GM18951 (cell line): ENCODE results near the gene COMMD1.
"Not testable (repeated sequence)": the region's sequence is repeated elsewhere in the genome, so short reads cannot be mapped to it uniquely, and the experiment has no call there.

Source experiments
- POLR2A ChIP-seq: IDR thresholded peaks from 4 replicates; pipeline ENCODE4 v1.6.1; 2011; ENCODE audit warnings: mild to moderate bottlenecking; ENCODE audit not compliant: insufficient read length, insufficient read depth; ENCODE audit errors: extremely low read depth
- in situ Hi-C: fragments of 300-500 bp; cut with MboI; formaldehyde crosslinking; loops from one replicate; pipeline ENCODE4 v1.12.0; 2022; ENCODE audit warnings: low sequenced_read_pairs, mixed read lengths, inconsistent platforms; ENCODE audit not compliant: unreplicated experiment

The COMMD1 gene

DNA sequence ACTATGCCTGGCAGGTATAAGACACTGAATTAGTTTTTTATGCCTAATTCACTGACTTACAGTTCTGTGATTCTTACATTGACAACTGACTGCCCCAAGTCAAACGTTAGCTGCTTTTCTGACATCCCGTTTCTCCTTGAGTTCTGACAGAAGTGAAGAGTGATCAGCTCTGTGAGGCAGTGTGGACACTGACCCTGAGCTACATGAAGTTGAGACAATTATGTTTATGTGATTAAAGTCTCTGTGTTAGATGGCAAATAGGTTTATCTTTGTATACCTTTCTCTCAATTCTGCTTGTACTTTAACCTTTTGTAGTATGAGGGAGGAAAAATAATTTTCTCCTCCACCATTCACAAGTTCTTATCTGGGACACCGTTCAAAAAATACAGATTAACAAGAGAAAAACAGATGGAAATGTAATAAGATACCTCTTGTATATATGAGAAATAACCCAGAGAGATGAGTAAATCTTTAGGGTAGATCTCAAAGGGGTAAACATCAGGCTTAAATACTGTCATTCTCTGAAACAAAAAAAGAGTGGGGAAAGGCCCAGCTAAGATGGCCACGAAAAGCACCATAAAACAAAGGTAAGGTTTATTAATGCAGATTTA lies 205.0 kb downstream of the COMMD1 start:
- in situ Hi-C loops: no loop called here
- no peak for TF ChIP-seq POLR2A

DNA sequence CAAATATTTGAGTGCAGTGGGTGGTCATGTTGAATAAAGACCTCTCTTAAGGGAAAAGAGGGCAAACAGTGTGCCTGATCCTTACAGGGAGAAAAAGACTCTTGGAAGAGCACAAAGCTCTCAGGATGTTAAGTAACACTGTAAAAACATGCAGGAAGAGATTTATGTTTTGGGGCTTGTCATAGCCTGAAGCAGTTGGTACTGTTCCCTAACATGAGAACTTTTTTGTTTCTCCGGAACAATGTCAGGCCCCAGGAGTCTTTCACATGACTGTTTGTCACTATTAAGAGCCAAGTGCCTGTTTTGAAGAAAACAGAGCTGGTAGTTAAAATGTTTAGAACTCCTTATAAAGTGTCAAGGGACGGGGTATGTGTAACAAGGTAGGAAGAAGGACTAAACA lies 206.7 kb downstream of the COMMD1 start:
- no peak for TF ChIP-seq POLR2A
- in situ Hi-C loops: no loop called here

DNA sequence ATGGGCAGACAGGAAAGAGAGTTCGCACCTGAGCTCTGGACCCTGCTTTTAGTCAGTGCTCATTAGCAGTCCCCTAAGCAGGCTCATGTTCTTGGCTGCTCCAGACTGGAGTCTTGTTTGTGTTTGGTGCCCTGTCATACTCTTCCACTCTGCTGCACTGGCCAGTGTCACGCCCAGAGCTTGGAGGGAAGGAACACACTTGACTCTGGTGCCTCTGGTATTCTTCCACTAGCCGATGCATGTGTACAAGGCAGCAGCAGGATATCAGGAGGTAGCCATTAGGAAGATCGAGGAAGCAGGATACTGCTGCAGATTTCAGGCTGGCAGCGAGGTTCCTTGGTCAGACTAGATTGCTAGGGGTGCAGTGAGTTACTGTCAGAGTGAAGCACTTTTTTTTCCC lies 209.1 kb downstream of the COMMD1 start:
- in situ Hi-C loops: no loop called here
- no peak for TF ChIP-seq POLR2A

DNA sequence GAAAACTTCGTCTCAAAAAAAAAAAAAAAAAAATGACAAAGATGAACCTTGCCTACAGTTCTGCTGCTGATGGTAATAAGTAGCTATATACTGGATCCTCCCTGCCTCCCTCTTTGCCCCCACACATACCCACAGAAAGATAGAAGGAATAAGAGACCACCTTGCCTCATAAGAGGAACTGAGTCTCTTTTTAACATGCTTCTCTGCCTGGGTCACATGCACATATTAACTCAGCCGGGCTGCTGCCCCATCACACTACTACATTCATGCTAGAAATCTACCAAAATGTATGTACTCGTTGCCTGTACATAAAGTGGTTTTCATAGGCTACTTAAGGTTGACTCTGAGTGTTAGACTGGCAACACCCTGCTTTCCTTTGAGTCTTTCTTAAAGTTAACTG lies 211.5 kb downstream of the COMMD1 start:
- TF ChIP-seq POLR2A: no peak
- in situ Hi-C loops: no loop called here

DNA sequence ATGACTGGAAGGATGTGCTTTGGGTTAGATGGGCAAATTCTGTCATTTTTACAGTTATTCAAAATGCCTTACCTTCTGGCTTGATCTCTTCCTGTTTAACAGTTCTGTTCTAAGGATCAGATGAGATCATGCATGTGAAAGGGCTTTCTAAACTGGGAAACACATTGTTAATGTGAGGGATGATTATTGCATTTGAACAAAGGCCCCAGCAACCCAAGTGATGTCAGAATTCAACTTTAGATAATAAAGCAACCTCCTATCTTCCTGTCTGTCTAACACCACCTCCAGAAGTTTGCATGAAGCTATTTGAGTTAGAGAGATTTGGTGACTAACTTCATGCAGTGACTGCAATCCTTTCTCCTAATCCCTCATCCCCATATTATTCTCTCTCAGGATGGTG lies 212.7 kb downstream of the COMMD1 start:
- in situ Hi-C loops: no loop called here
- TF ChIP-seq POLR2A: no peak

DNA sequence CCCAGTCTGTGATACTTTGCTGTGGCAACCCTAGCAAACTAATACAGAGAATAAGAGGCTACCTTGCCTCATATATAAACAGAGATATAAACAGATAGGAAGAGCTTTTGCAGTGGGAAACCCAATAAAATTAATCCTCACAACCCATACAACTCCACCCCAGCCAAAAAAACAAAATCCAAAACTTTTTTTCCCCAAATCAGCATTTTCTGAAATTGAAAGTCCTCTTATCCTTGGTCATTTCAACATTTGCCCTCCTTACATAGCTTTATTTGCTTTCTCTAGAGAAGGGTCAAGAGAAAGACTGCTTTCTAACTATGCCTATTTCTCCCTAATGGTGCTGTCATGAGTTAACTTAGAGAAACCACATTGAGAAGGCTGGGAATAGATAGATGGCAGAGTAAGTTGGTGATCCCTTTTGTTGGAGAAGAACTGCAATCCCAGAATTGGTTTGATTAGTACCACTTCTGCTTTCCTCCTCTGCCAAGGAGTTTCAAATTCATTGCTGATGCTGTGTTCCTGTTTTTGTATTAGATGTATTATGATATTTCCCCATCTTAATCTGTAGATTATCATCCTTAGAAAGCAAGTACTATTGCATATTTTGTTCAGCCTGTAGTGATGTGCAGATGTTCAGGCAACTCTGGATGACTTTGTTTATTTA lies 214.0 kb downstream of the COMMD1 start:
- no peak for TF ChIP-seq POLR2A
- in situ Hi-C loops: no loop called here

DNA sequence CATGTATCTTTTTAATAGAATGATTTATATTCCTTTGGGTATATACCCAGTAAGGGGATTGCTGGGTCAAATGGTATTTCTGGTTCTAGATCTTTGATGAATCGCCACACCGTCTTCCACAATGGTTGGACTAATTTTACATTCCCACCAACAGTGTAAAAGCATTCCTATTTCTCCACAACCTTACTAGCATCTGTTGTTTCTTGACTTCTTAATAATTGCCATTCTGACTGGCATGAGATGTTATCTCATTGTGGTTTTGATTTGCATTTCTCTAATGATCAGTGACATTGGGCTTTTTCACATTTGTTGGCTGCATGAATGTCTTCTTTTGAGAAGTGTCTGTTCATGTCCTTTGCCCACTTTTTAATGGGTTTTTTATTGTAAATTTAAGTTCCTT lies 220.8 kb downstream of the COMMD1 start:
- in situ Hi-C loops: not testable (repeated sequence)

DNA sequence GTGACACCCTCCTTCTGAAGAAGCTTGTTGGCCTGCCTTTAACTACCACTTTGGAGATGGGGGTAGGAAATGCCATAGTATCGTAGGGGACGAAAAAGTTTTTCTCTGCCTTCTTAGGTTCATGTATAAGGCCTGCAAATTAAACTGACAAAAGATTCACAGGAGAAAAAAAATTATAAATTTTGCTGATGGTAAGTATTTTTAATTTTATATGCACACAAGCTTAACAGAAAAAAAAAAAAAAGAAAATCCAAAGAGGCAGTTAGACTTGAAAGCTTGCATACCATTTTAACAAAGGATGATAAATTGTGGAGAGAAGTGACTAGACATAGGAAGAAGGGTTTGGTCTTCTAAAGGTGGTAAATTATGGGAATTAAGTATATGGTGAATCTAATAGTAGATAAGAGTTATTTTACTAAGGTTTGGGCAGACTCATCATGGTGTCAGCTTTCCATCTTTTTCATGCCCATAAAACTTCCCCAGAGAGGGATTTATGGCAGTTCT lies 227.9 kb downstream of the COMMD1 start:
- TF ChIP-seq POLR2A: no peak
- in situ Hi-C loops: no loop called here

DNA sequence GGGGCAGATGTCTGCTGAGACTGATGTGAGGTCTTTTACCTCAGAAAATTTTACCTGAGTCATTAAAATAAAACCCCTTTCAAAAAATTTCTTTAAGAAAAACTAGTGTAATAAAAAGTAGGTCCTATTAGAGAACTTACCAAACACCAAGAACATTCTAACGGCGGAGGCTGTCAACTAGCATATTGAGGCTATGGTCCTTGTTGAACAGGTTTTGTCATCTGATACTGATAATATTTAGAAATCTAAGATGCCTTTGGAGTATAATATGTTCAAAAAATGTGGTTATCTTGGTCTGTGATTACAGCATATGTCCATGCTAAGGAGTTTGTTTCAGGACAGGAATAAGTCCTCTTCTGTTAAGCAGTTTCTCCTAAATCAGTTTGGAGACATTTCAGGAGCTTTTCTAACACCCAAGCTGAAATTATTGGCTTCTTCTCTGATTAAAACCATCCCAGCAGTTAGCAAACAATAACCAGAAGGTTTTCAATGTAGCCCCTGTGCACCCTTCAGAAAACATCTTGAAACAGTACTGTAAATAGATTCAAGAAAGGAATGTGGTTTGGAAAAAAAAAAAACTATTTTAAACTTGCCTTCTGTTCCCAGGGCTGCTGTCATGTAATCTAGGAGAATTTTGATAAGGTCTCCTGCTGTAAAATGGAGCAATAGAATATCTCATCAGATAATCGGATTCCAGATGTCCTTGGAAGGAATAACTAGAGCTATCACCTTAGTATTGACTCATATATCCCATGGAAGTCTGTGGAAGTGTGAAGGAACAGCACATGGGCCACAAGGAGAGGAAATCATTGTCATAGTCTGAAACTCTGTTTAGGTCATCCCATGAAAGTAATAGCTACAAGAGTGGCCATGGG lies 231.7 kb downstream of the COMMD1 start:
- in situ Hi-C loops: no loop called here
- no peak for TF ChIP-seq POLR2A

DNA sequence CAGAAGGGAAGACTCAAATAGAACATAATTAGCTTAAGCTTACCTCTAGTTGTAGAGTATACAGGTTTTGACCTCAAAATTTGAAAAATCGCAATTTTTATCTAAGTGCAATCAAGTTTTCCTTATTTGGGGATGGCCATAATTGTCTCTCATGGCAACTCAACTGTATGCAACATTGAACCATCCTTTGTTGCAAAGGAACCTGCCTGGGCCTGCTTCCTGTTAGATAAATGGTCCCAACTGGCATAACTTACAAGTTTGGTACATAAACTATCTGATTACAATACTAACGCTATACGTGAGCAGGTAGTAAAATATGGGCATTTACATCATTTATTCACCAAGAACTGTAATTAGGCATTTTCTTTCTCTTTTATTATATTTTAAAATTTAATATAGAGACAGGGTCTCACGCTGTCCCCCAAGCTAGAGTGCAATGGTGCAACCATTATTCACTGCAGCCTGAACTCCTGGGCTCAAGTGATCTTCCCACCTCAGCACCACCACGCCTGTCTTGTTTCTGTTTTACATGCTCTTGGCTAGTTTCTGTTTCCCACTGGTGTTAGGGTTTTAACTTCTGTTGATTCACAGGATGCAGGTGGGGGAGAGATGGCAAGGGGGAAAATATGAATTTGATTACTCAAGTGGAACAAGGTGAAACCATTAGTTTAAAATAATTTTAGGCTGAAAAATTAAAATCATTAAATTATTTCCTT lies 235.1 kb downstream of the COMMD1 start:
- in situ Hi-C loops: no loop called here
- TF ChIP-seq POLR2A: no peak

DNA sequence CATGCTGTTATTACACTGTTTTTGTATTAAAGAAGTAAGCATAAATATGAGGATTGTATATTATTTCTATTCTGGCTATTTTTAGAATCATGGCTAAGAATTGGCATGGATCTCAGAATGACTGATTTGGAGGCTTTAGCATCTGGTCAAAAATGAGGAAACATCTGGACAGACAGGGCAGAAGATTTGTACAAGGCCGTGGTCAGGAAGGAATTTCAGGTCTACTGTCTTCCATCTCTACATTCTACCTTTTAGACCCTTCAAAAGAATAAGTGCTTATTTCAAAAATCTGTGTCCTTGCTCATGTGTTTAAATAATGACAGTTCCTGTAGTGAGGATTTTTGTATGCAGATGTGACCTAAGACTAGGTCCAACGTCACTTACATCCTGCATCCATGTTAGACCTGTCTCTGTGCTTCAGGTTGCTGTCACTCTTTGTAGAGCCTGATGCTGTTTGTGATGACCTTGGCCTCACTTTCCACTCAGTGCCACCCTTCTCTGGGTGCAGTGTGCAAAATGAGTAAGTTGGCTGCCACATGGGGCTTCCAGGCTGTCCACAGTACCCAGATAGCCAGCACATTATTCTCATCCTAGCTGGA lies 235.8 kb downstream of the COMMD1 start:
- in situ Hi-C loops: no loop called here
- no peak for TF ChIP-seq POLR2A

DNA sequence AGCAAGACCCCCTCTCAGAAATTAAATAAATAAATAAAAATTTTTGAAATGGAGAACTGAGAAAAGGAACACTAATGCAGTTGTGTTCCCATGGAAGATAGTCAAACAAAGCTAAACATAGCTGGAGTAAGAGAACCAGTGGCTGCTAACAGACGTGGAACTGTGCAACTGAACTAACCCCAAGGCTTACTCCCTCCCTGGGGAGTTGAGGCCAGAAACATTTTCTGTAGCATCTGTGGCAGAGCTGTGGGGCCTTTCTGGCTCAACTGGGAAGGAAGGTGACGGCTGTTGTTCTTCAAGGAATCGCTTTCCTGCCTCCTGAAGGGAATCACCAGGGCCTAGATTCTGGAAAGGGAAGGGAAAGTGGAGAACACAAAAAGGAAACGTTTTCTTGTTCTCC lies 236.6 kb downstream of the COMMD1 start:
- TF ChIP-seq POLR2A: no peak
- in situ Hi-C loops: no loop called here

DNA sequence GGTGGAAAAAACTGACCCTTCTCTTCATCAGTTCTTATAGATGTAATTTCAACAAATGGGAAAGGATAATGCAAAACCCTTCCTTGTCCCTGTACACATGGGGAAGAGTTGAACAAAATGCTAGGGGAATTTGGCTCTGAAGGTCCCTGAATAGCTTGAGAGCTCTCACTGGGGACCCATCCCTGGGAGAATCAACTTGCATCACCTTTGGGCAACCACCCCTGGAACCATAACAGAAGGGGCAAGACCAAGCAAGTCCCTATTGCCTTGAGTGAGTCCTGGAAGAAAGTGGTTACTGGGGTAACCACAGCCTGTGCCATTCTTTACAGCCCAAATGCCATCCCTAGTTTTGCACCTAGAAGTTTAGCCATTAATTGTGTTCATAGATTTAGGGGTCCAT lies 238.2 kb downstream of the COMMD1 start:
- no peak for TF ChIP-seq POLR2A
- in situ Hi-C loops: no loop called here
